SK-N-SH (cell line): ENCODE measurements around the gene WDR6.

Experiments used
- CHD2 ChIP-seq: fragments of 150-350 bp; IDR thresholded peaks from 2 replicates; pipeline ENCODE4 v1.6.1; 2018; ENCODE audit warnings: low read length; ENCODE audit not compliant: partially characterized antibody
- JUND ChIP-seq: IDR thresholded peaks from 2 replicates; pipeline ENCODE4 v1.4.0; 2012
- TF ChIP-seq, protein P1 (sequence below): fragments of 200-600 bp; sonication (generic); IDR thresholded peaks from 2 replicates; pipeline ENCODE4 v1.6.1; 2017; ENCODE audit warnings: antibody characterized with exemption, mild to moderate bottlenecking, moderate library complexity

DNA sequence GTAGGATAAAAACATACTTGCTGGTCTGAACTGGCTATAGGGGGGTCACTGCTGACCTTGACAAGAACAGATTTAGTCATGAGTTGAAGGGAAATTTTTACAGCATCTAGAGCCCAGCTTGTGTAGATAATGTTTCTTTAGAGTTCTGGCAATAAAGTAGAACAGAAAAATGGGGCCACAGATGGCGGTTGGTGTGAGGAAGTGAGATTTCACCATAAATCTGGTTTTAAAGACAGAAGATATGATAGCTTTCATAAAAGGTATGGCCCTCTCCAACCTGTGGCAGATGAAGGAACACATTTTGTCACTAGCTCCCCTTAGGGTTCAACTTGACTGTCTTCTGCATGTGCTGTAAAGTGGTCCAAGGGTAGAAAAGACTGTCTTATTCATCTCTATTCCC lies 46.4 kb downstream of the WDR6 start:
- TF ChIP-seq CHD2 (no peak), JUND (no peak)
- TF ChIP-seq, protein P1, sequence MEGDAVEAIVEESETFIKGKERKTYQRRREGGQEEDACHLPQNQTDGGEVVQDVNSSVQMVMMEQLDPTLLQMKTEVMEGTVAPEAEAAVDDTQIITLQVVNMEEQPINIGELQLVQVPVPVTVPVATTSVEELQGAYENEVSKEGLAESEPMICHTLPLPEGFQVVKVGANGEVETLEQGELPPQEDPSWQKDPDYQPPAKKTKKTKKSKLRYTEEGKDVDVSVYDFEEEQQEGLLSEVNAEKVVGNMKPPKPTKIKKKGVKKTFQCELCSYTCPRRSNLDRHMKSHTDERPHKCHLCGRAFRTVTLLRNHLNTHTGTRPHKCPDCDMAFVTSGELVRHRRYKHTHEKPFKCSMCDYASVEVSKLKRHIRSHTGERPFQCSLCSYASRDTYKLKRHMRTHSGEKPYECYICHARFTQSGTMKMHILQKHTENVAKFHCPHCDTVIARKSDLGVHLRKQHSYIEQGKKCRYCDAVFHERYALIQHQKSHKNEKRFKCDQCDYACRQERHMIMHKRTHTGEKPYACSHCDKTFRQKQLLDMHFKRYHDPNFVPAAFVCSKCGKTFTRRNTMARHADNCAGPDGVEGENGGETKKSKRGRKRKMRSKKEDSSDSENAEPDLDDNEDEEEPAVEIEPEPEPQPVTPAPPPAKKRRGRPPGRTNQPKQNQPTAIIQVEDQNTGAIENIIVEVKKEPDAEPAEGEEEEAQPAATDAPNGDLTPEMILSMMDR: no peak
